ENCODE results near the gene HS3ST6. TPM values are rescaled to one million over a fixed set of nuclear protein-coding genes. Genes with fewer than 3 reads are reported as not detected.
A peak's percentile ranks its signal among the peaks of the same experiment; 100 is the strongest.
"Not testable (repeated sequence)": the region's sequence is repeated elsewhere in the genome, so short reads cannot be mapped to it uniquely, and the experiment has no call there.

HS3ST6 gene
- not detected in 2 replicates for total RNA-seq (2014; rRNA removed; shearing (Covaris generic))

DNA sequence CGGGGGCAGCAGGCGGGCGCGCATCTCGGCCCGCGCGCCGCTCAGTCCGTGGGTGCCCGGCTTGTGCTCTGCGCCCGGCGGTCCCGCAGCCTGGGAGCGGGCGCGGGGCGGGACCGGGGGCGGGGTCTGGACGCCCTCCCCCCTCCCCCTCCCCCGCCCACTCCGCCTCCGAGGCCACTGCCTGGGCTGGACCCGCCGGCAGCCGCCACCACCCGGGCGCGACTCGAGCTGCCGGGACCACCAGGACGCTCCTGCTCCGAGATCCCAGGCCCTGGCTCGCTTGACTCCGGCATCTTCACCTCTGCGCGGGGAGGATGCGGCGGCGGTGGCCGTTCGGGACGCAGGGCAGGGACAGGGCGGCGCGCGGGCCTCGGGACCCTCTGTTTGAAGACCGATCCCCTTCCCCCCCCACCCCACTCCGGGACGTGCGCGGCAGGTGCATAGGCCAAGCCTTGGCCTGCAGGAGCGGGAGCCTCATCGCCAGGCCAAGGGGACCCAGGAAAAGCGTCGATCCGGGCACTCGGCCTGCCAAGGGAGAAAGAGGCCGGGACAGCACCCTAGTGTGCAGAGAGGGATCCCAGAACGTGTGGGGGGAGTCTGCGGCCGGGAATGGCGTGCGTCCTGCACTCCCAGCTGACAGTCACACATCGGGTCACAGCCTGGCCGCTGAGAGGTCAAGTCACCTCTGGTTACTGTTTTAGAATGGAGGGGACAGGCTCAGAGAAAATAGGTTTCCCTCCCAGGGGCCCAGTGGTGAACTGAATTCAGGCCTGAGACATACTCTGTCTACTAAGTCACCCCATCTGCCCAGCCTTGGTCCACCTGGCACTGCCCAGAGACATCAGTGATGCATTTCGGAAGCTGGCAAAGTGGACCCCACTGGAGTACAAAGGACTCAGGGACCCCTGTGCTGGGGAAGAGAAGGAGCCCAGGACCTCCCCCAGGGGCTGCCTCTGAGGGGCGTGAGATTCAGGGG lies at the start of gene HS3ST6:
HS3ST6 (minus strand) TSS at position 65 of the 976 bp plus-strand sequence. CDS start 92 bp downstream, outside the sequence.
- Histone ChIP-seq H3K27ac (no peak within 1 kb of the TSS), H3K27me3 (peaks cover 21% of the 10 kb centered on the region), H3K9me3 (replicated peaks) (no peaks in the 10 kb centered on the region), H3K4me3 (no peak within 1 kb of the TSS), H3K36me3 (no peaks in the 10 kb centered on the region), H3K4me1 (peaks cover 7% of the 10 kb centered on the region; the same call in 1 of the 2 replicates)
- DNase-seq: no peak

DNA sequence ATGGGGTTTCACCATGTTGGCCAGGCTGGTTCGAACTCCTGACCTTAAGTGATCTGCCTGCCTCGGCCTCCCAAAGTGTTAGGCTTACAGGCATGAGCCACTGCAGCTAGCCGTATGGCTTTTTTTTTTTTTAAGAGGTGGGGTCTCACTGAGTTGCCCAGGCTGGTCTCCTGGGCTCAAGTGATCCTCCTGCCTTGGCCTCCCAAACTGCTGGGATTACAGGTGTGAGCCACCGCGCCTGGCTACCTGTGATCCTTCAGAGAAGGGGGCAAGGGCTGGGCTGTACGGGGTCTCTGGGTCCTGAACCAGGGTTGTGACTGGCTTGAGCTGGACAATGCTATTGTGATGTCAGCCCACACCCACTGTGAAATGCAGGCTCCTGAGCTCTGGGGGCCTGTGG lies 48.2 kb upstream of the HS3ST6 start, which contains the start of gene RNF151:
RNF151 (plus strand) TSS at position 397 of the 400 bp plus-strand sequence. CDS start 26 bp downstream, outside the sequence.
- H3K27me3 ChIP-seq: no peaks in the 10 kb centered on the region
- no peak for DNase-seq
- H3K9me3 ChIP-seq (replicated peaks): no peaks in the 10 kb centered on the region
- peaks cover 5% of the 10 kb centered on the region for H3K4me1 ChIP-seq
- H3K4me3 ChIP-seq: peak within 1 kb of the TSS; percentile 97
- peaks cover 30% of the 10 kb centered on the region for H3K36me3 ChIP-seq
- no peak within 1 kb of the TSS for H3K27ac ChIP-seq

DNA sequence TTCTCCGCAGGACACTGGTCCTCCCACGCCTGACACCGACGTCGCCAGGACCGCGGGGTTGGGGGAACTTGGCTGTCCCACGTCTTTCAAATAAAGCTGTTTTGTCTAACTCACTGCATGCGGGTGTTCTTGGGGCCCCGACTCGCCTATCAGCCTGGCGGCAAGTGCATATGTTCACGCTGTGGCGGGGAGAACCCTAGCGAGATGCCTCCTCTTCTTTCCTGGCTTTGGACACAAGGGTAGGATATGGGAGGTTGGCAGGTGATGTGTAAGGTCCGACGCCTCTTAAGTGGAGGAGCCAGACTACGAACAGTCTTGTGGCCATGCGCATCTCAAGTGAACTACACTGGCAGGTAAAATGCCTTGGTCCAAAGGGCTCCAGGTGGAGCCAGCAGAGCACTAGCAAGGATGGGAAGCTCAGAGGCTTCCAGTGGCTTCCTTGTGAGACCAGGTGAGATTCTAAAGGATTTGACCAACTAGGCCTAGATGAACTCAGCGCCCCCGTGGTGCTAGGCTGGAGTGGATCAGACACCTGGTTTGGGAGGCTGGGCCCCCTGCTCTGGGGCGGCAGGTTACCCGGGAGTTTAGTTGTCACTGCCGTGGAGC lies 47.3 kb upstream of the HS3ST6 start:
- Histone ChIP-seq H3K4me3 (peak overlapping the region; percentile 97), H3K27me3 (no peaks in the 10 kb centered on the region), H3K27ac (peak overlapping the region; percentile 92), H3K36me3 (peaks cover 30% of the 10 kb centered on the region), H3K9me3 (replicated peaks) (no peaks in the 10 kb centered on the region), H3K4me1 (peaks cover 5% of the 10 kb centered on the region)
- DNase-seq: no peak

DNA sequence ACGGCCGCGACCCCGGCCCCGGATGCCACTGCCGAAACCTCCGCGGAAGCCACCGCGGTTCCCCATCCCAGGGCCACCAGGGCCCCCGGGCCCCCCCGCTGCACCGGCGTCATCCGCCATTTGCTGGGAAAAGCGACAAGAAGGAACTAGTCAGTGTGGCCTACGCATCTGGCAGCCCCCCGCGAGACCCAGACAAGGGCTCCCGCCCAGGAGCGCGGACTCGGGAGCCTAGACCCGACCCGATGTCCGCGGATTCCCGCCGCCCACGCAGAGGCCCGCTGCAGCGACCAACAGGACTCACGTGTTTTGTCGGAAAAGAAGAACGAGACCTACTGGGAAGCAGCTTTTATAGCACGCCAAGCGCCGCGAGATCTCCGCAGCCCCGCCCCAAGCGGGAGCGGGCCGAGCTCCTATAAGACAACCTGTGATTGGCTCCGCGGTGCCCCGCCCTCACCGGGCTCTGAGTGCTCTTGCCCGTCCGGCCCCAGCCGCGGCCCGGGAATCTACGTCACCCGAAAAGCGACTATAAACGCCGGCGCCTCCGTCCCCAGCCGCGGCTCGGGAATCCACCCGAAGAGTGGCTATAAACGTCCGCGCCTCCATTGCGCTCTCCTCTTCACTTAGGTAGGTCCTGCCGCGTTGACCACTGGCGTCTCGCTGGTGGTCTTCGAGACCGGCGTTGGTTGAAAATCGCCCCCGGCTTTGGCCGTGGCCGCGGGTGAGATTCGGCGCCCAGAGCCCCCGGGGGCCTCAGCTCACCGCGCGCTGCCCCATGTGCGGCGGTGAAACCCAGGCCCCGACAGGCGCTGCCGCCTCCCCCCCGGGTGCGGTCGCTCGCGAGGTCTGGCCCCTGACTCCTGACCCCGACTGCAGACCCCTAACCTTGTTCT lies 46.5 kb upstream of the HS3ST6 start, which contains the start of gene RPS2:
RPS2 (minus strand) TSS at position 321 of the 890 bp plus-strand sequence; CDS start at position 120, 201 bp downstream.
- H3K9me3 ChIP-seq (replicated peaks): no peaks in the 10 kb centered on the region
- peaks cover 30% of the 10 kb centered on the region for H3K36me3 ChIP-seq
- H3K27me3 ChIP-seq: no peaks in the 10 kb centered on the region
- H3K4me3 ChIP-seq: peak within 1 kb of the TSS; percentile 97
- DNase-seq: peak; percentile 98 to 99
- H3K27ac ChIP-seq: peak within 1 kb of the TSS; percentile 92
- peaks cover 5% of the 10 kb centered on the region for H3K4me1 ChIP-seq

DNA sequence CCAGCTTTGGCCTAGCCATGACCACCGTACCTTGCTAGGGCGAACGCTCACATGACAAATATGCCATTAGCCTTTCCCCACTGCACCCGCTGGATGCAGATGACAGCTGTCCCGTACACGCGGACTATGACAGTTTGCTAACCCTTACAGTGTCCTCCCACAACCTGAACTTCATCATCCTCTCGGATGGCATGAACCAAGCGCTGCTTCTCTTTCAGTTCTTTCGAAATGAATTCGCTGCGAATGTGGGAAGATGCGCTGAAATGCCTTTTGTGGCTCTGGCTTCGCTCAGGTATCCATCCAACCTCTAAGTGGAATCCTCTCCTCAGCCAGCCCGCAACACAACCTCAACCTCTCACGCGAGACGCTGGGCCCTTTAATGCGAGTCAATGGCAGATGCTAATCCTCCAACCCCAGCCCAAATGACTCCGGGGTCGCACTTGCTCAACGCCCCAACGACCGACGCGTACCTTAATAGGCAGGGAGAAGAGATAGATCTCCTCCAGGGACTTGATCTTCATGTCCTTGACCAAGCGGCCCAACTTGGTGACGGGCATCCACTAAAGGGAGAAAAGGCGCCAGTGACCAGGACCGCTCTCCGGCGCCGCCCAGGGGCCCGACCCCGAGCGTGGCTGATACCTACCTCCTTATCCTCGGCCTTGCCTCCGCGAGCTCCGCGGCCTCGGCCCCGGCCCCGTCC lies 45.7 kb upstream of the HS3ST6 start:
- Histone ChIP-seq H3K36me3 (peaks cover 30% of the 10 kb centered on the region), H3K27me3 (no peaks in the 10 kb centered on the region), H3K9me3 (replicated peaks) (no peaks in the 10 kb centered on the region), H3K4me3 (peak overlapping the region; percentile 97), H3K4me1 (peaks cover 5% of the 10 kb centered on the region), H3K27ac (peak overlapping the region; percentile 92)
- DNase-seq: peak in 1 of 2 experiments; percentile 41

DNA sequence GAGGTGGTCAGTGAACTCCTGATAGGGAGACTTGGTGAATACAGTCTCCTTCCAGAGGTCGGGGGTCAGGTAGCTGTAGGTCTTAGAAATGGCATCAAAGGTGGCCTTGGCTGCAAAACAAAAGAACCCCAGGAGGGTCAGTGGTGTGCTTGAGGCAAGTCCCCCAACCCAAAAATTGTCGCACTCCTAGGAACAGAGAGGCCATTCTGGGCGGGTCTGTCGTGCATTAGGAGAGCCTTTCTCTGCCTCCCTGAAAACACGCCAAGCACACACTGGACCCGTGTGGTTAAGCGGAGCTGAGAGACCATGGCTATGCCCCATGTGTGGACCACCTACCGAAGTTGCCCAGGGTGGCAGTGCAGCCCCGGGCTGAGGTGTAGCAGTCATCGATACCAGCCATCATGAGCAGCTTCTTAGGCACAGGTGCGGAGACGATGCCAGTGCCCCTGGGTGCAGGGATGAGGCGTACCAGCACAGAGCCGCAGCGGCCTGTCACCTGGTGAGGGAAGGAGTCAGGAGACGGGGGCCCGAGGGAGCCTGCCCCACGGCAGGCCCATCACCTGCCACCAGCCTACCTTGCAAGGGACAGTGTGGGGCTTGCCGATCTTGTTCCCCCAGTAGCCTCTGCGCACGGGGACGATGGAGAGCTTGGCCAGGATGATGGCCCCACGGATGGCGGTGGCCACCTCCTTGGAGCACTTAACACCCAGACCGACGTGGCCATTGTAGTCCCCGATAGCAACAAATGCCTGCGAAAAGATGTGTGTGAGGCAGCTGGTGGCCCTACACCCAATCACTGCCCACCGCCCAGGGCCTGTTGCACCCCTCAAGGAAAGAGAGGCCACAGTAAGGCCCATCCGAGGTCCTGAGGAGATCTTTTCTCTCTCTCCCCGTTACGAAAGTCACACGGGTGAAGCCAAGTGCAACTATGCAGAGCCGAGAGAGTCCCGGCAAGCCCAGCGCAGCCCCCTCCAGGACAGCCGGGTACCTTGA lies 44.2 kb upstream of the HS3ST6 start:
- Histone ChIP-seq H3K4me3 (peak overlapping the region; percentile 97), H3K36me3 (peaks cover 30% of the 10 kb centered on the region)
- H3K27ac ChIP-seq; H3K27me3 ChIP-seq; H3K4me1 ChIP-seq; DNase-seq; H3K9me3 ChIP-seq (replicated peaks): not testable (repeated sequence)

DNA sequence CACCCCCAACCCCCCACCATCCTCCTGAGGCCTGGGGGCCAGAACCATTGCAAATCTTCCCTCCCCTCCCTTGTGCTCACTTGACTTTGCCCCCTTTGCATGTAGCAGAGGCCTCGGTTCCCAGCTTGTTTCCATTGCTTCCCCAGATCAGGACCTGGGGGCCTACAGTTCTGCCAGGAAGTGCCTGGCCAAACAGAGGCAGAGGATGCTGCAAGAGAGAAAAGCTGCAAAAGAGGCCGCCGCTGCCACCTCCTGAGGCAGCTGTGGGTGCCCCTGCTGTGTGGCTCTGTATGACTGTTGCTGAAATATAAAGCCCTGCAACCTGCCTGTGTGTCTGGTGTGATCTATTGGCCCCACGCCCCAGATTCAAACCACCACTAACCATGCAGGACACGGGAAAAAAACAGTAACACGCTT lies 43.4 kb upstream of the HS3ST6 start:
- Histone ChIP-seq H3K4me1 (peaks cover 5% of the 10 kb centered on the region), H3K4me3 (no peak overlapping the region), H3K36me3 (peaks cover 30% of the 10 kb centered on the region), H3K27ac (no peak overlapping the region), H3K9me3 (replicated peaks) (no peaks in the 10 kb centered on the region), H3K27me3 (no peaks in the 10 kb centered on the region)
- DNase-seq: no peak

DNA sequence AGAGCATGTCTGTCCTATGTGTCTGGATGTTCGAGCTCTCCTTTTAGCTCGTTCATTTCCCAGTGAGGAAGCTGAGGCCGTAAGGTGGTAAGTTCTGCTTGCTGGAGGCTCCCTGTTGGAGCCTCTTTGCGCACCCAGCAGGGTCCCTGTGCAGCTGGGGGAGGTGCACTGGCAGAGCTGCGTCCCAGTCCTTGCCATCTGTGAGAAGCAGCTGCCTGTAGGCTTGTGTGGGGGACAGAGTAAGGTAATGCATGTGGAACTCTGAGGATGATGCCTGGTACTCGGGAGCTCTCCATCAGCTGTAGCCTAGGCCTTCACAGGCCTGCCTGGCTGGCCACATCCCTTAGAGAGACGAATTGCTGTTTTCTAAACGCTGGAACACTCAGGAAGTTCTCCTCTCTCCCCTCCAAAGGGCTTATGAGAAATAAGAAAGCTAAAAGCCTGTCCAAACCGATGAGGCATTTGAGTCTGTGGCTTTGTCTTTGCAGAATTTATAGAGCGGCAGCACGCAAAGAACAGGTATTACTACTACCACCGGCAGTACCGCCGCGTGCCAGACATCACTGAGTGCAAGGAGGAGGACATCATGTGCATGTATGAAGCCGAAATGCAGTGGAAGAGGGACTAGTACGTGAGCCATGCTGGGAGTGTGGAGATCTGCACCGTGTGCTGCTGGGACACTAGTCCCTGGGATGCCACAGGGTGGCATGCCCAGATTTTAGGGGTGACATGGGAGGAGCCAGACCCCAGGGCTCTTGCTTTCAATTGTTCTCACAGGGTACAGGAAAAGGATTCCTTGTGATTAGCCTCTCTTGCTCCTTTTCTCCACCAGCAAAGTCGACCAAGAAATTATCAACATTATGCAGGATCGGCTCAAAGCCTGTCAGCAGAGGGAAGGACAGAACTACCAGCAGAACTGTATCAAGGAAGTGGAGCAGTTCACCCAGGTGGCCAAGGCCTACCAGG lies 42.7 kb upstream of the HS3ST6 start:
- Histone ChIP-seq H3K4me3 (no peak overlapping the region), H3K4me1 (peaks cover 5% of the 10 kb centered on the region), H3K27me3 (no peaks in the 10 kb centered on the region), H3K27ac (no peak overlapping the region), H3K9me3 (replicated peaks) (no peaks in the 10 kb centered on the region), H3K36me3 (peaks cover 30% of the 10 kb centered on the region)
- DNase-seq: peak; percentile 49 to 70

DNA sequence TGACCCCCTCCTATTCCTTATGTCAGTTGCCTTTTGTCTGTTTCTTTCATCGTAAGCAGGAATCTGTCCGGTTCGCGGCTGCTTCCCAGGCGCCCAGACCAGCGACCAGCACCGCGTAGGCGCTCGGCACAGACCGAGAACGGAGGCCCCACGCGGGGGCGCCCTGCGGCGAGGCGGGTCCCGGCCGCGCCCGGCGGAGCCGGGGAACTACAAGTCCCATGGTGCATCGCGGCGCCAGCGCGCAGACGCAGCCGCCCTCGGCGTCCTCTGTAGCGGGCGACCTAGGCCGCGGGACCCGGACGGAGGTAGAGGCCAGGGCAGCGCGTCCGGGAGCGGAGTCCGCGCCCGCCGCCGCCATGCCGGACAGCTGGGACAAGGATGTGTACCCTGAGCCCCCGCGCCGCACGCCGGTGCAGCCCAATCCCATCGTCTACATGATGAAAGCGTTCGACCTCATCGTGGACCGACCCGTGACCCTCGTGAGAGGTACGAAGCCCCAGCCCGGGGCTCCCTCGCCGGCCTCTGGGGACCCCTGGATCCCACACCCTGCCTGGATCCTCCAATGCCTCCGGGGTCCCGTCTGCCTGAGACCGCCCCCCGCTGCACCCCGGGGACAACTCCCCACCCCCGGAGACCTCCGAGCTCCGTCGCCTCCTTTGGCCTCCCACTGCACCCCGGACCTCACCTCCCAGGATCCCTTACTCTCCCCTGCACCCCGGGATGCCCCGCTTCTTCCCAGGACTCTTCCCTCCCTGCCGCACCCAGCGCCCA lies 41.2 kb upstream of the HS3ST6 start, which contains the start of gene NDUFB10:
NDUFB10 (plus strand) TSS at position 270 of the 771 bp plus-strand sequence; CDS start at position 357, 87 bp downstream.
- no peaks in the 10 kb centered on the region for H3K27me3 ChIP-seq
- H3K4me3 ChIP-seq: peak within 1 kb of the TSS; percentile 89
- peak within 1 kb of the TSS; percentile 59 for H3K27ac ChIP-seq
- H3K4me1 ChIP-seq: peaks cover 12% of the 10 kb centered on the region
- no peaks in the 10 kb centered on the region for H3K9me3 ChIP-seq (replicated peaks)
- DNase-seq: peak; percentile 90 to 91
- H3K36me3 ChIP-seq: peaks cover 29% of the 10 kb centered on the region

DNA sequence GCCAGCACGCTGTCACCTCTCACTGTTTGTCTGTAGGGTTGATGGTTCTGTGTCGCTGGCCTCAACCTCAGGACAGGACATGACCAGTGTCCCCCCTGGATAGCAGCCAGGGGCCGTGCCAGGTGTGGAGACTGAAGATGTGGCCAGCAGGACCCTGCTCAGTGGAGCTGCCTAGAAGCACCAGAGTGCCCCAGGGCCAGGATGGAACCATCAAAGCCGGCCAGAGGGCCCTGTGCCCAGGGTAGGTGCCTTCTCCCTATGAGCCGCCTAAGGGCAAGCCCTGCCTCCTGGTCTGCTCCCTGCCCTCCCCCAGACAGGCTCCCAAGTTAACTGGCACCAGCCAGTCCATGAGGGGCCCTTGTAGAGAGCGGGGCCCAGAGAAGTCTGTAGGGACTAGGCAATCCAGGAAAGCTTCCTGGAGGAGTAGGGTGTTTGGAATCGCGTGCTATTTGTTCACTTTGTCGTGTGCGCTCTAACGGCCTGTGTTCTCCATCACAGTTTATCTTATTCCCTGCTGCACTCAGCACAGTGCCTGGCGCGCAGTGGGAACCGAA lies 40.6 kb upstream of the HS3ST6 start:
- Histone ChIP-seq H3K27ac (no peak overlapping the region), H3K4me3 (peak overlapping the region; percentile 89), H3K27me3 (no peaks in the 10 kb centered on the region), H3K4me1 (peaks cover 19% of the 10 kb centered on the region), H3K36me3 (peaks cover 23% of the 10 kb centered on the region), H3K9me3 (replicated peaks) (no peaks in the 10 kb centered on the region)
- no peak for DNase-seq

DNA sequence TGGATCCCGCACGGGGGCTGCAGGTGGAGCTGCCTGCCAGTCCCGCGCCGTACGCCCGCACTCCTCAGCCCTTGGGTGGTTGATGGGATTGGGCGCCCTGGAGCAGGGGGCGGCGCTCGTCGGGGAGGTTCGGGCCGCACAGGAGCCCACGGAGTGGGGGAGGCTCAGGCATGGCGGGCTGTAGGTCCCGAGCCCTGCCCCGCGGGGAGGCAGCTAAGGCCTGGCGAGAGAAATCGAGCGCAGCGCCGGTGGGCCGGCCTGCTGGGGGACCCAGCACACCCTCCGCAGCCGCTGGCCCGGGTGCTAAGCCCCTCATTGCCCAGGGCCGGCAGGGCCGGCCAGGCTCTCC lies 39.9 kb upstream of the HS3ST6 start:
- H3K4me1 ChIP-seq: peaks cover 19% of the 10 kb centered on the region
- not testable (repeated sequence) for DNase-seq; H3K9me3 ChIP-seq (replicated peaks); H3K27me3 ChIP-seq; H3K27ac ChIP-seq; H3K4me3 ChIP-seq
- H3K36me3 ChIP-seq: peaks cover 16% of the 10 kb centered on the region

Measured in SJCRH30 (cell line).